ENCODE results near the gene CROCC. TPM values are rescaled to one million over a fixed set of nuclear protein-coding genes. Genes with fewer than 3 reads are reported as not detected.

Gene CROCC
- total RNA-seq, 1 donor from 2014 or later: 10.6 TPM

DNA sequence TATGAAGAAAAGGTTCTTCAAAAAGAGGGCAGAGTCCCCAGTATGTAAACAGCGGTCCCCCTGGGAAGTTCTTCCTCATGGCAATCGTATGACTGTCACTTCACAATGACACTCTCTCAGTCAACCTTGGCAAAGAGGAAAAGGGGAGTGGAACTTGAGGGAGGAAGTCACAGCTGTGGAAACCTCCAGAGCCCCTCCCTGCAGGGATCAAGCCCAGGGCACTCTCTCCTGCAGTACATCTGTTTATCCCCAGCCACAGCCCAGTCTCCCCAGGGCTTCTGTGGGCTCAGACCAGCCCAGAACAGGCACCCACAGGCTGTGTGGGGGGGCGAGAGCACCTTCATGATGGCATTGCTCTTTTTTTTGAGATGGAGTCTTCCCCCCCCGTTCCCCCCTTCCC, 88.0 kb downstream of the CROCC start:
- DNase-seq (ENCODE audit: low read depth): peak; percentile 82

DNA sequence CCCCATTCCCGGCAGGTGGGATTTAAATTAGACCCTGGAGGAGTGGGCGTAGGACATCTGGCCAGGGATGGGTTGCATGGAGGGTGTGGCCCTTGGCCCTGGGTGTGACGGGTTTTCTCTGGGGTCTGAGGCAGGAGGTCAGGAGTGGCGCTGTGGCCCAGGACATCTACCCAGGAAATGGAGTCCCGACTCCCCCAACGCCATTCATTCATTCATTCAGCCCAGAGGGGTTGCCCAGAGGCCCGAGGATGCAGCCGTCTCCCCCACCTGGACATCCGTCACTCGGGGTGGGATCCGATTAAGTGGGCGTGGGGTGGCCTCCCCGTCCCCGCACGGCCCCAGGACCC, 89.3 kb downstream of the CROCC start:
- no peak for DNase-seq (ENCODE audit: low read depth)

DNA sequence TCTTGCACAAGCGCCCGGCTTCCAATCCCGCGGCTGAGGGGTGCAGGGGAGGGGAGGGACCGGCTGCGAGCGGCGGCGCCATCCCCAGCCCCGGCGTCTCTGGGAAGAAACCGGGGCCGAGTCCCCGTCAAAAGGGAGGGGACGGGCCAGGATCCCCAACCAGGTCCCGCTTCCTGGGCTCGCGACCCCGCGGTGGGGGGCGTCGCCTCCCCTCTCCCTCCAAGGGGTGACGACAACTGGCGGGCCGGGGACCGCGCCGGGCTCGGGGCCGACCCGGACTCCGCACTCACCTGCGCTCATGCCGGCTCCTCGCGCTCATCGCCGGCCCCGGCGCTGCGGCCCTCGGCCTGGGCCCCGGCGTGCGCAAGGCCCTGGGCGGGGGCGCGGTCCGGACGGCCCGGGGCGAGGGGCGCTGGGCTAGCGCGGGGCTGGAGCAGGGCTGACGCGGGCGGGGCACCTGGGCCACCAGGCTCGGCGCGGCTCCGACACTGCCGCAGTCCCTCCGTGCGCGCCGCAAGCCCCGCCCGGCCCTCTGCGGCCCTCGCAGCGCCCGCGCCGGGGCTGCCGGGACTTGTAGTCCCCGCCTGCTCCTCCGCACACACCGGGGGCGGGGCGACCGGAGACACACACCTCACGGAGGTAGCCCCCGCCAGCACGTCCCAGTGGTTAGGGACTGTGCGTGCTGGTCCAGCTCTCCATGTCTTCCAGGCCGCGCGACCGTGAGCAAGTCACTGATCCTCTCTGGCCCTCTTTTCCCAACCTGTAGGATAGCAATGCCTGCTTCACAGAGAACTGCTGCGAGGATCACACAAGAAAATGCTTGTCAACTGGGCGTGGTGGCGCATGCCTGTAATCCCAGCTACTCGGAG, 89.9 kb downstream of the CROCC start, which contains the start of gene ATP13A2:
TSS of gene ATP13A2 (minus strand) at position 490 of the 869 bp plus-strand sequence. CDS start at position 300, 190 bp downstream.
- DNase-seq (ENCODE audit: low read depth): peak; percentile 67

DNA sequence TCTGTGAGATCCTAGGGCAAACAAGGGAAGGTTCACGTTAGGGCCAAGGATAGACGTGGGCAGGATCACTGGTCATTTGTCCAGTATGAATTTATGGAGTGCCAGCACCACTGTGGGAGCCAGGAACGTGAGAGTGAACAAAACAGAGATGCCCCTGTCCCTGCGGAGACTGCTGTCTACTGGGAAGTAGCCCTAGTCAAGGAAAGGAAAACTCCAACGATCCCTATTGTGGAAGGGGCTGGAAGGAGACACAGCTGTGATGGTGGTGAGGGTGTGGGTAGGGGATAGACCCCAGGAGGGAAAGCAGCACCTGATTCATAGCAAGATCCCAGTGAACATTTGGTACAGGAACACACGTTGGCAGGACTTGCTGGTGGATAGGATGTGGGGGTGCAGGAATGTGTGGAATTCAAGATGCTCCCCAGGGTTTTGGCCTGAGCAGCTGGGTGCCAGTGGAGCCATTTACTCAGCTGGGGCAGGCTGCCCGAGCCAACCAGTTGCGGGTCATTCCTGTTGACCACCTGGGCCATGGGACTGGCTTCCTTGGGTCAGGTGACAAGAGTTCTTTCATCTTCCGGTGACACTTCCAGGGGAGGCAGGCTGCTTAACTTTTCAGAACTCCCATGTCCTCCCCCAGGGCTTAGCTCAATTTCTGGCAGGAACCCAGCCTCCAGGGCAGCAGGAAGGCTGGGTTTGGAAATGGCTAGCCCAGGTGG, 91.2 kb downstream of the CROCC start:
- DNase-seq (ENCODE audit: low read depth): peak; percentile 90

DNA sequence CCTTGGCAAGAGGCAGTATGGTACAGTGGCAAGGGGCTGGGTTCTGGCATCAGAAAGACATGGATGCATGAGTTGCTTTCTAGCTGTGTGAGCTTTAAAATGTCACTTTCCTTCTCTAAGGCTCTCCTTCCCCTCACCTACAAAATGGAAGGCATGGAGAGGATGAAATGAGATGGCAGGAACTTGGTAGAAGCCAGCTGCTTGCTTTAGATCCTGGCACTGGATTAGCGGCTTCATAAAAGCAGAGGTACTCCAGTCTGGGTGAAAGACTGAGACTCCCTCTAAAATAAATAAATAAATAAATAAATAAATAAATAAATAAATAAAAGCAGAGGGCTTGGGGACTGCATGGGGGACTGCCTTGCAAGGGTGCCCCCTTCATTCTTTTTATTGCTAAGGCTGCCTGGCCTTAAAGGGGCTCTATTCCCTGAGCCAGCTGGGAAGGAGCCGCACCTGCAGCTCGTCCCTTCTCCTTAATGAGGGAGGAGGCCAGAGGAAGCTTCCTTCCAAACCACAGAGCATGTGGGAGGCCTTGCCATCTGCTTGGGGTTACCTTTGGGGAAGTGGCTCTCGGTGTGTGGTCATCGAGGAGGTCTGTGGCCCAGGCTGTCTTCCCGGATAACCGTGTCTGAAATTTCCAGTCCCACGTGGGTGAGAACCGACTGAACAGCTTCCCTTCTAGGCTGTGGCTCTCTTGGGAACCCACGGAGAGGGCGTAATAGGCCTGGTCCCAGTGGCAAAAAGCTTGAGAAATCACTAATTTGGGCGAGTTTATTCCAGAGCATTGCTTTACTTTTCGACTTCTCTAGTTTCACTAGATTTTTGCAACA, 92.0 kb downstream of the CROCC start:
- DNase-seq (ENCODE audit: low read depth): peak; percentile 90

DNA sequence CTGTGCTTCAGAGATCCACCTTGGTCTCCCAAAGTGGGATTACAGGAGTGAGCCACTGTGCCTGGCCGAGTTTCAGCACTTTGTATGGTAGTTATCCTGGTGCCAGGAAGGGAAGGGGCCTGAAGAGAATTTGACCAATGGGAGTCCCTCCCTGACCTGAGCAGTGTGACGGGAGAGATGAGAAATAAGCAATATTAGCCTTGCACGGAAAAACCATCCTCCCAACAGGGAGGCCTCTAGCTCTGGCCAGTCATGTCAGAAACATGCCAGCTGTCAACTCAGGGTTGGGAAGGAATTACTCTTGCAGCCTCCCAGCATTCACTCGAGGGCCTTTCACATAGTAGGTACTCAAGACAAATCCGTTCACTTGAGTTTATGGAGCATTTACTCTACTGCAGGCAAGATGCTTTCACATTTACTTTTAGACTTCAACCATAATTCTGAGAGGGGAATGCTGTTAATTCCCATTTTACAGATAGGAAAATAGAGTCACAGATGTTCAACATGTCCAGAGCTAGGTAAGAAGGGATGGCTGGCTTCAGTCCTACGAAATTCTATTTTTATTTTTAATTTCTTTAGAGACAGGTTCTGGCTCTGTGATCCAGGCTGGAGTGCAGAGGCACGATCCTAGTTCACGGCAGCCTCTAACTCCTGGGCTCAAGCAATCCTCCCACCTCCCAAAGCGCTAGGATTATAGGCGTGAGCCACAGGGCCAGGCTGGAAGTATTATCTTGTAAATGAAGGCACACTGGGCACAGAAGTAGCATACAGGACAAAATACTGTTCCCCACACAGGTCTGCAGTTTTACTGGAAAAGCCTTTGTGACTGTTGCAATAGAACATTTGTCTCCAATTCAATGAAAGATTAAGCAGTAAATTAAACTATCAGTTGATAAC, 93.2 kb downstream of the CROCC start:
- peak; percentile 31 for DNase-seq (ENCODE audit: low read depth)

DNA sequence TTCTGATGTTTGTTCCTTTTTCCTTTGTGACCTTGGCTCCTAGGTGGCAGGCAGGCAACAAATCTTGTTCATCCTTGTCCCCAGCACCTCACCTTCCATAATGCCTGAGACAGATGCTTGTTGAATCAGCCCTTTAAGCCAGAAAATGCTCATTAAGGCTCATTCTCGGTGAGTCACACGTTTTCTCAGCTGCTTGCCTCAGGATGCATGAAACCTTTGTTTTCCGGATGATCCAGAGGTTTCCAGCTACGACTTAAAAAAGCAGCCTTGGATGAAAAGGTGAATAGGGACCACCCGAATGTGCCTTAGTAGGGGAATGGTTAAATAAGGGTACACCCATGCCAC, 94.6 kb downstream of the CROCC start:
- DNase-seq (ENCODE audit: low read depth): peak; percentile 51

DNA sequence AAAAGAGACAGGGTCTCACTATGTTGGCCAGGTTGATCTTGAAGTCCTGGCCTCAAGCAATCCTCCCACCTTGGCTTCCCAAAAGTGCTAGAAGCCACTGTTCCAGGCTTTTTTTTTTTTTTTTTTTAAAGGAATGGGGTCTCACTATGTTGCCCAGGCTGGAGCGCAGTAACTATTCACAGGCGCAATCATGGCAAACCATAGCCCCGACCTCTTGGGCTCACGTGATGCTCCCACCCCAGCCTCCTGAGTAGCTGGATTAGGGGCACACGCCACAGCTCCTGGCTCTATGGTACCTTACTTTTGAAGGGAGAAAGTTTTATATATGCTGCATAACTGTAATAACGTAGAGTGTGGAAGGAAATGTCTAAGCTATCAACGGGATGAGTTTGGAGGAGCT, 95.7 kb downstream of the CROCC start:
- DNase-seq (ENCODE audit: low read depth): no peak

DNA sequence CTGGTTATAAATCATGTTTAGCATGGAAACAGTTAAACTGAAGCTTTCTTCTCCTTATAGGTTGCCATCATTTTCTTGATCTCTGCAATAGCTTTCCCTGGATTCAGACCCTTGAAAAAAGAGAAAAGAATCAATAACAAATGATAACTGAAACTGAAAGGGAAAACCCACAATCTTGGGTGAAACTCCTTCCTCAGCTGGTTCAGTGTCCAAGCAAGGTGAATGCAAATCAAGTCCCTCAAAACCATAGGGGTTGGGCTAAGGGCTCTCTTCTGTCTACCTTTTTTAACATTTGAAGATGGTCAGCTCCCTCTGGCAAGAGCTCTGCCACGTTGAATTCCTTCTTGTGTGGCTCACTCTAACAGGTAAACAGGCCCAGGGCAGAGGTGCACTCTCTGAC, 97.1 kb downstream of the CROCC start:
- DNase-seq (ENCODE audit: low read depth): no peak

DNA sequence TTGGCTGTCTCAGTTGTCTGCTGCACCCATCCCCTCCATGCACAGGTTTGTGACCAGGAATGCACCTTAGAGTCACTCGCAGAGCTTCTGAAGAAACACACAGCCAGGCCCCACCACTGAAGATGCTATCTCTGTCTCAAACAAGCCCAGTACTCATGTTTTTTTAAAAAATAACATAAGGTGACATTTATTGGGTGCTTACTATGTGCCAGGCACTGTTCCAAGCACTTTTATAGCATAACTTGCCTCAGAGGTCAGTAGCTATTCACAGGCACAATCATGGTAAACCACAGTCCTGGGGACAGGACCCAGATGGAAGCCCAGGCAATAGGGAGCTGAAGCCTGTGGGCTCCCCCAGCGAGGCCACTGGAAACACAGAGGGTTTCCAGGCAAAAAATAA, 98.8 kb downstream of the CROCC start:
- DNase-seq (ENCODE audit: low read depth): no peak

DNA sequence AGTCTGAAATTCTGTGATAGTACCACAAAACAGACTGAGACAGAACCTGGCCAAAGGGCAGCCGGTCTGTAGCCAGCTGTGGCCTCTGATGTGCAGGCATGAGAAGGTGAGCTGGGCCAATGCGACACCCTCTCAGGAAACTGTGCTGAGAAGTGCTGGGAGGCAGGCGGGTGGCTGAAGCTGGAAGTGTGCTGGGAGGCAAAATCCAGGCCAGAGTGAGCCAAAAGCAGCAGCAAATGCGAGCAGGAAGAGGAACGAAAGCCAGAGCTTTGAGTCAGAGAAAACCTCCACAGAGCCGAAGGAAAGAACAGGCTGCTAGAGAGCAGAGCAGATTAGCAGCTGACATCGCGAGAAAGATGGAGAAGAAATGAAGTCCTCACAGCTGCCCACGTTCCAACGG, 100.2 kb downstream of the CROCC start:
- no peak for DNase-seq (ENCODE audit: low read depth)

Other genes starting within 250 kb of the CROCC start
- gene RNU1-4, start 181.4 kb upstream of the CROCC start, total RNA-seq: not detected in 2 replicates
- not detected in 2 replicates for gene RNU1-2, start 26.0 kb upstream of the CROCC start, total RNA-seq
- 1.3 and 1.7 TPM in 2 replicates for gene MFAP2, start 58.7 kb downstream of the CROCC start, total RNA-seq
- gene ATP13A2, start 90.0 kb downstream of the CROCC start, total RNA-seq: 25.7 and 28.6 TPM in 2 replicates
- gene SDHB, start 132.1 kb downstream of the CROCC start, total RNA-seq: 165 and 183 TPM in 2 replicates
- 352 and 536 TPM in 2 replicates for gene PADI2, start 197.5 kb downstream of the CROCC start, total RNA-seq

Data from myocyte (in vitro differentiated cells).